ENCODE measurements around the gene PNPLA6.

The PNPLA6 gene

DNA sequence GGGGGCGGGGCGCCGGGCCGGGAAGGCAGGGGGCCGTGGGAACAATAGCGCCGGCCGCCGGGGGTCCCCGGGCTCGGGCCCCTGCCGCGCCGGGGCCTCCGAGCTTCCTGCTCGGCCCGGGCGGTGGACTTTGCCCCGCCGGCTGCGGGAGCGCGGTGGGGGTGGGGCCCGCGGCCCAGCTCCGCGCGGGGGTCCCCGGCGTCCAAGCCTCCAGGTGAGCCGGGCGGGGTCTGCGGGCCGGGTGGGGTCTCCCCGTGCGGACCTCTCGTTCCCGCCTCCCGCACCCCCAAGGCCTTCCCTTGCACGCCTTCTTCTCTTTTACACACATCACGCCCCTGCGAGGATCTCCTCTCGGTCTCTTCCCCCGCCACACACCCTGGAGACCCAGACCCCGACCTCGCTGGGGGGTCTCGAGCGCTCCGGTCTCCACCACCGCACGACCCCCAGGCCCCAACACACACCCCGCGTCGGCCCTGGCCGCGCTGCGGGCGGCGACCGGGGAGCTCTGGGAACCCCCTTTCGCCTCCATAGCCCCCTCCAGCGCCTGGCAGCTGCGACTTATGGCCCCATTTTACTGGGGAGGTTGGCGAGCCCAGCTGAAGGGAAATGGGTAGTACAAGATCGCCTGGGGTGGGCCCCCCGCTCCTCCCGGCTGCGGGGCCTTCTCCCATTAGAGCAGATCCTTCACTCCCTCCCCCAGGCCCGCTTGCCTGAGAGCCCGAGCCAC is 60.9 kb downstream of the PNPLA6 start:
- DNase-seq (ENCODE audit: low spot score), result peak; percentile 45
- in situ Hi-C loops (cut with MboI; ENCODE audit: low pct_unique_long_range_greater_than_20kb, low sequenced_read_pairs, unreplicated experiment), result no loop called here
- no peak for TF ChIP-seq CTCF (IDR thresholded peaks at IDR 0.05; ENCODE audit: extremely low read depth, insufficient read depth, missing control alignments)

DNA sequence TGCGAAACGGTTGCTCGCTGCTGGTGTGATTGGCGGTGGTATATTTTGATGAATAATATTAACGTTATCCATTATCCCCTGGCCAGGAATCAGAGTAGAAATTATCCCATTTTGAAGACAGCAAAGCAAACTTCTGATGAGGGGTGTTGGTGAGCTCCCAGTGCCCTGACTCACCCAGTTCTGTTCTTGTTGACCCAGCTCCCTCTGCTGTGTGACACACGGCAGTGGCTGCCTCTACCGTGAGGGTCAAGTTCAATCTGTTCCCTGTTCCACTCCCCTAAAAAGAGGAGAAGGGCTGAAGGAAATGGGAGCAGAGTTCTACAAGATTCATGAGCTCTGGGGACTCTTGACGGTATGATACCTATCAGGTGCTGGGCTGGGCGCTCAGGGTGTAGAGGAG is 62.2 kb downstream of the PNPLA6 start:
- in situ Hi-C loops (cut with MboI; ENCODE audit: low pct_unique_long_range_greater_than_20kb, low sequenced_read_pairs, unreplicated experiment), result no loop called here
- no peak for DNase-seq (ENCODE audit: low spot score)
- no peak for TF ChIP-seq CTCF (IDR thresholded peaks at IDR 0.05; ENCODE audit: extremely low read depth, insufficient read depth, missing control alignments)

- TF ChIP-seq CTCF (IDR thresholded peaks at IDR 0.05; ENCODE audit: extremely low read depth, insufficient read depth, missing control alignments), result no peak
- in situ Hi-C loops (cut with MboI; ENCODE audit: low pct_unique_long_range_greater_than_20kb, low sequenced_read_pairs, unreplicated experiment), result no loop called here
- no peak for DNase-seq (ENCODE audit: low spot score)
These were observed 62.7 kb downstream of the PNPLA6 start for GRCh38 chr19:7598180-7598579.

- DNase-seq (ENCODE audit: low spot score), result no peak
- in situ Hi-C loops (cut with MboI; ENCODE audit: low pct_unique_long_range_greater_than_20kb, low sequenced_read_pairs, unreplicated experiment), result no loop called here
- no peak for TF ChIP-seq CTCF (IDR thresholded peaks at IDR 0.05; ENCODE audit: extremely low read depth, insufficient read depth, missing control alignments)
These were observed 65.2 kb downstream of the PNPLA6 start for GRCh38 chr19:7600721-7601120.

GRCh38 chr19:7602240-7602934 is 66.9 kb downstream of the PNPLA6 start:
- no peak for DNase-seq (ENCODE audit: low spot score)
- no peak for TF ChIP-seq CTCF (IDR thresholded peaks at IDR 0.05; ENCODE audit: extremely low read depth, insufficient read depth, missing control alignments)
- in situ Hi-C loops (cut with MboI; ENCODE audit: low pct_unique_long_range_greater_than_20kb, low sequenced_read_pairs, unreplicated experiment), result no loop called here

DNA sequence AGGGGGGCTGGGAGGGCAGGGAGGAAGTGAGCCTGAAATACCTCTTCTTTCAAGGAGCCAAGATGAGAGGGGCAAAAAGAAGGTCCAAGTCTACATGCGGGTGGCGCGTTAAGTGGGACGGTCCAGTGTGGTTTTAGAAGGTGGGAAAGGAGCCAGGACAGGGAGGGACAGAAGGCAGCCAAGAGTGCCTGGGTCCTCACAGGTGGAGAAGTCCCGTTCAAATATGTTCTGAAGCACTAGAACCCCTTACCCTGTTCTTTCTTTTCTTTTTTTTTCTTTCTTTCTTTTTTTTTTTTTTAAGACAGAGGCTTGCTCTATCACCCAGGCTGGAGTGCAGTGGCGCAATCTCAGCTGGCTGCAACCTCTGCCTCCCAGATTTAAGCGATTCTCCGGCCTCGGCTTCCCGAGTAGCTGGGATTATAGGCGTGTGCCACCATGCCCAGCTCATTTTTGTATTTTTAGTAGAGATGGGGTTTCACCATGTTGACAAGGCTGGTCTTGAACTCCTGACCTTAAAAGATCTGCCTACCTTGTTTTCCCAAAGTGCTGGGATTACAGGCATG is 67.5 kb downstream of the PNPLA6 start:
- no peak for TF ChIP-seq CTCF (IDR thresholded peaks at IDR 0.05; ENCODE audit: extremely low read depth, insufficient read depth, missing control alignments)
- in situ Hi-C loops (cut with MboI; ENCODE audit: low pct_unique_long_range_greater_than_20kb, low sequenced_read_pairs, unreplicated experiment), result no loop called here
- DNase-seq (ENCODE audit: low spot score), result no peak

All from GM13977 (cell line).